OCI-LY7 (cell line): Measurements from ENCODE around the gene OR10H2.

ENCODE experiments used
- CTCF ChIP-seq: fragments of 200-600 bp; sonication (generic); conservative IDR thresholded peaks from 2 replicates; pipeline ENCODE4 v1.5.1; 2014; ENCODE audit warnings: mild to moderate bottlenecking, antibody characterized with exemption, low read length, moderate library complexity, mixed read lengths
- EZH2phosphoT487 ChIP-seq: fragments of 200-600 bp; sonication (generic); IDR thresholded peaks from 2 replicates; pipeline ENCODE4 v1.6.1; 2018; ENCODE audit warnings: low read depth, borderline replicate concordance, mild to moderate bottlenecking, mixed run types, antibody characterized with exemption, low read length, moderate library complexity, mixed read lengths

- TF ChIP-seq CTCF (no peak), EZH2phosphoT487 (no peak)
Observed at GRCh38 chr19:15737722-15738121, 9.9 kb downstream of the OR10H2 start, which contains the start of gene OR10H3.
